GM12865 (cell line): ENCODE measurements around the gene PLA2G4A.
A peak's percentile ranks its signal among the peaks of the same experiment; 100 is the strongest.

Experiments used
- DNase-seq: peaks from one replicate; pipeline ENCODE4 v3.0.0; 2010; ENCODE audit warnings: low read depth
- H3K4me3 ChIP-seq: 2 replicates; pipeline ENCODE4 v1.5.1; 2011; ENCODE audit warnings: mild to moderate bottlenecking, low read depth, low read length, control low read depth
- TF ChIP-seq, protein P1 (sequence below): IDR thresholded peaks from 2 replicates; pipeline ENCODE4 v1.5.1; 2011; ENCODE audit warnings: low read length, control low read depth, low read depth, inconsistent platforms; ENCODE audit not compliant: insufficient read depth; ENCODE audit errors: missing control alignments

The PLA2G4A gene

DNA sequence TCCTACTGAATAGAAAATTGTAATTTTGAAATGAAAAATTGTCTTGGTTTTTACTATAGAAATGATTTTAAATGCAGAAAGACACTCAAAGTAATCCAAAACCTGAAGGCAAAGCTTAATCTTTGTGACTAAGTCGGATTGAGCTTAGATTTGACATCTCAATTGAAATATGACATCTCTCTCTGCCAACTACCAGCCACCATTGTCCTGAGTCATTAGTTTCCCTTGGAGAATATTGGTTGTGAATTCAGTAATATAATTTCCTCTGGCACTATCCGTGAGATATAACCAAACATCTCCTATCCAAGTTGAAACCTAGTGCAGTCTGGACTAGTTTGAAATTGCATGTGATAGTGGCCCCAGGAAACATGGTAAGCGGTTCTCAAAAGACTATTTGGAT lies 37.1 kb downstream of the PLA2G4A start:
- no peak overlapping the region for H3K4me3 ChIP-seq
- DNase-seq: no peak
- TF ChIP-seq, protein P1, sequence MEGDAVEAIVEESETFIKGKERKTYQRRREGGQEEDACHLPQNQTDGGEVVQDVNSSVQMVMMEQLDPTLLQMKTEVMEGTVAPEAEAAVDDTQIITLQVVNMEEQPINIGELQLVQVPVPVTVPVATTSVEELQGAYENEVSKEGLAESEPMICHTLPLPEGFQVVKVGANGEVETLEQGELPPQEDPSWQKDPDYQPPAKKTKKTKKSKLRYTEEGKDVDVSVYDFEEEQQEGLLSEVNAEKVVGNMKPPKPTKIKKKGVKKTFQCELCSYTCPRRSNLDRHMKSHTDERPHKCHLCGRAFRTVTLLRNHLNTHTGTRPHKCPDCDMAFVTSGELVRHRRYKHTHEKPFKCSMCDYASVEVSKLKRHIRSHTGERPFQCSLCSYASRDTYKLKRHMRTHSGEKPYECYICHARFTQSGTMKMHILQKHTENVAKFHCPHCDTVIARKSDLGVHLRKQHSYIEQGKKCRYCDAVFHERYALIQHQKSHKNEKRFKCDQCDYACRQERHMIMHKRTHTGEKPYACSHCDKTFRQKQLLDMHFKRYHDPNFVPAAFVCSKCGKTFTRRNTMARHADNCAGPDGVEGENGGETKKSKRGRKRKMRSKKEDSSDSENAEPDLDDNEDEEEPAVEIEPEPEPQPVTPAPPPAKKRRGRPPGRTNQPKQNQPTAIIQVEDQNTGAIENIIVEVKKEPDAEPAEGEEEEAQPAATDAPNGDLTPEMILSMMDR: no peak

DNA sequence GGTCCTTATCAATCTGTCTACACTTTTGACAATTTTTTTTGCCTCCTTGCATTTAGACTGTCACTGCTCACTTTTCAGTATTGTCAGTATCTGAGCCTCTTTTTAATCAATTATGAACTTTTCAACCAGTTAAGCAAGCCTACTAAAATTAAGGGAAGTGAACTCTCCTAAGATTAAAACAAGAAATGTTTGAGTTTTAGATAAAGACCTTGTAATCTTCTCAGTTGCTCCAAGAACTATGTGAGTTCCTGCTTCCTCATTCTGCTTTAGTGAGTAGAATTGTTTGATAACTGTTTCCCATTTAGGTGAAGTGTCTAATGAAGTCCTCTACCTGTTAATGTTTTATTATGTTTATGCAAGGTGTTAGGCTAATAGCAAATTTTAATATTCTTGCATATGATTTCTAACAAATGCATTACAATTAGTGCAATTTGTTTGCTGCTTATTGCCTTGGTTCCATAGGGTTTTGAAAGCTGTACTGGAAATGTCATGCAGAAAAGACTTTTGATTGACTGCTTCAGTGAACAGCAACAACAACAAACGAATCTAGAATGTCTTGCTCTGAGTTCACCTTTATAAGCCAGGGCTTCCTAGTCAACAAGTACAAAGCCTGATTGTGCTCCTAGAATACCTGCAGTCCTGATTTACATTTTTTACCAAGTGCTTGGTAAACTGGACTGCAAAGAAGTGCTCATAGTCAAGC lies 40.9 kb downstream of the PLA2G4A start:
- TF ChIP-seq, protein P1: no peak
- peak; percentile 29 for DNase-seq
- H3K4me3 ChIP-seq: no peak overlapping the region

DNA sequence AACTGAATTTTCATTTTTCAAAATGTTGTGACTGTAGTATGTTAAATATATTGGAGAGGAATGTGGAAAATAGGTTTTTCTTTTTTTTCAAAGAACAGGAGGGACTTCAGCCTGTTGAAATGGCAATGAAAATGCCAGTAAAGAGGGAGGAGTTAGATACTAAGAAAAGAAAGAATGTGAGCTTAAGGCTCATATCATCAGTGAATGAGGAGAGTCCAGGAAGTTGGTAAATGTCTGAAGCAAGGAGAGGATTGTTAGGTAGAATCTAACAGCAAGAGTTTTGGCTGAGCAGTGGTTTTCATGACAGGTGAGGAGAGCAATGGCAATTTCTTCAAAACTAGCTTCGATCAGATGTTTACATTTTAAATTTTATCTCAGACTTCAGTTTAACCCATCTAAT lies 43.0 kb downstream of the PLA2G4A start:
- no peak overlapping the region for H3K4me3 ChIP-seq
- DNase-seq: no peak
- TF ChIP-seq, protein P1: no peak

DNA sequence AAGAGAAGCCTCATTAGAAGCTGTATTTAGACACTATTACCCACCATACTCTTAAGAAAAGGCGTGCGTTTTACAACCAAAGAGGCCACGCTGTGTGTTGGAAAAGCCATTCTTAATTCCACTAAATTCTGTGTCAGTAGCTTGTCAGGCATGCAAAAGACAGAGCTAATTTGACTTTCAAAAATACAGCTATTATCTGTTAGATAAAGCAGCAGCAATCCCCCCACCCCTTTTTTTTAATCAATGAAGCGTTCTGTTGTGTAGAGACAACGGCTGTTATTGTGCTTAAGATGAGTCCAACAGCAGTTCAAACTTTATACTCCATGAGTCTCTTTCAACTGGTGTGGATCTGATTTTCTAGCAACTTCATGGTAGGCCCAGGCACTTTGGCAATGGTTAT lies 43.5 kb downstream of the PLA2G4A start:
- DNase-seq: no peak
- TF ChIP-seq, protein P1: no peak

DNA sequence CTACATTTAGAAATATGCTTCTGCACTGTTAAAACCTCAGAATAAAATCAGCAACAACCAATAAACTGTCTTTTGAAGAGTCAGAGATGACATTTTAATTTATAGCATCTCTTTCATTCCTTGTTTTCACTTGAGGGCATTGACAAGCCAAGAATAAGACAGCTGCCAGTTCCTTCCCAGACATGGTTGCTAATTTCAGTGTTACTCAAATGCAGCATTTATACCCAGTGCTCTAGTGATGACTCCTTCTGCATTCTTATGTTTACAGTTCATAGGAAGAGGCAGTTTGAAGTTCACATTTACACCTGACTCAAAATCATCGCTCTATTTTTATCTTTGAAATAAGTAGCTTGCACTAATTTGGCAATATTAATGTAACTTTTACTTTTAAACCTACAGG lies 44.9 kb downstream of the PLA2G4A start:
- TF ChIP-seq, protein P1: no peak
- no peak for DNase-seq
- H3K4me3 ChIP-seq: no peak overlapping the region

More for the DNA sequence above, 43.5 kb downstream of the PLA2G4A start:
- no peak overlapping the region for H3K4me3 ChIP-seq

DNA sequence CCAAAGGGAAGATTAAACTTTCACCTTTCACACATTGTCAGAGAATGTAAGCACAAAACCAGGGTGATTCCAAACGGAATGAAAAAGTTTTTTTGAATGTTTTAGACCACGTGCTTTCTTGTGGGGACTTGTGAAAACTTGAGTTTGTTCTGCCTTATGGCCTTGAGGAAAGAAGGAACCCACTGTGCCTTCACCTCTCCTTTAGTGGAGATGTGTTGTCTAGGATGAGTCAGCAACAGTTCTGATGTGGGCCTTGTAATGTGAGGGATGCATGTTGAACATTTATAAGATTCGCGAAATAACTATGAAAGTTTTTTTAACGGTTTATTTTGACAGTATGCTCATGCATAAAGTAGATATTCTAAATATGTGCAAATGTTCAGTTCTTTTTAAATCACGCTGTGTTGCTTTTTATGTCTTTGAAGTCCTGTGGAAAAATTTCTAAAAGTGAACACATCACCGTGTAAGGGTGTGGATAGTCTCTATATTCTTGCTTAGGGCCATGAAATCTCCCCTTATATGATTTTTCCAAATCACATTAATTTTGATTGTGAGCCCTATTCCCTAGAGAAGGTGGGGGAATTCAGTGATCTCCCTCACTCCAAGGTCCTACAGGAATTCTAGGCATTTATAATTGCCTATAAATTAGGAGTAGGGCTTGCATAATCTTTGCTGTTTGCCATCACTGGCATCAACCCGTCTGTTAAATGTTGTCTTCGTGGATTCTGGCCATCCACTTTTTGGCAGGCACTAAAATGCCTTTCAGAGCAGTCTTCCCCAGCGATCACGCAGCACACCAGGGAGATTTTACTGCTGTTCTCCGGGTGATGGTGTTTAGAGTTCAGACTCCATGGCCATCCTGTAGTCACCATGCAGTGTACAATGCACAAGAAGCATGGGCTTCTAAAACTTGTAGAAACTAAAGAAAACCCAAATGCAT lies 47.4 kb downstream of the PLA2G4A start:
- TF ChIP-seq, protein P1: no peak
- no peak for DNase-seq
- H3K4me3 ChIP-seq: no peak overlapping the region
